ENCODE results near the gene PLAAT5.
"Not testable (repeated sequence)": the region's sequence is repeated elsewhere in the genome, so short reads cannot be mapped to it uniquely, and the experiment has no call there.

PLAAT5 gene

DNA sequence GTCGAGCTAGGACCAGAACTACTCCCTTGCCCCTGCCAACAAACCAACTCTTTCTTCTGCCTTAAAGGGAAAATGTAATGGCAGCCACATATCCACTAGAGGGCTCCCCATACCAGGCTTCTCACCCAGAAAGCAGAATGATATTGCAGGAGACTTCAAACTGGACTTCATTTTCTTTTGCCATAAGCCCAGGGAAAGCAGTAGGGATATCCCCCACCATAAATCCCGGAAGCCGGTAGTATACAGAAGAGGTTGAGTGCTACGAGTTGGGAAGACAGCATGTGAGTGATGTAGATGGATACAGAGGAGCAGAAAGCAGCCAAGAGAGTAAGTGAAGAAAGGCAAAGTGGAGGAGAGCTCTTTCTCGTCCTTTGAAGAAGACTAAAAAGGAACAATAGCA lies 12.1 kb downstream of the PLAAT5 start:
- DNase-seq, result peak; percentile 79

GRCh38 chr11:63476618-63477017 lies 14.3 kb downstream of the PLAAT5 start:
- no peak for DNase-seq

DNA sequence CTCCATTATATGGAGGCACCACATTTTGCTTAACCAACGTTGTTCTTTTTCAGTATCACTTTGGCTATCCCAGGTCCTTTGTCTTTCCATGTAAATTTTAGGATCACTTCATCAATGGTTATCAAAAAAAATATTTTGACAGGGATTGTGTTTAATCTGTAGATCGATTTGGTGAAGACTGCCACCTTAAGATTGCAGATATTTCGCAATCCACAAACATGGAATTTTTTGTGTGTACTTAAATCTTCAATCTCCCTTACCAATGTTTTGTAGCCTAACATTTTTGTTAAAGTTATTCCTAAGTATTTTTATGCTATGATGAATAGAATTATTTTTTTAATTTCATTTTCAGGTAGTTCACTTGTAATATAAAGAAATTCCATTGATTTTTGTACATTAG lies 18.6 kb downstream of the PLAAT5 start:
- DNase-seq, result no peak

DNA sequence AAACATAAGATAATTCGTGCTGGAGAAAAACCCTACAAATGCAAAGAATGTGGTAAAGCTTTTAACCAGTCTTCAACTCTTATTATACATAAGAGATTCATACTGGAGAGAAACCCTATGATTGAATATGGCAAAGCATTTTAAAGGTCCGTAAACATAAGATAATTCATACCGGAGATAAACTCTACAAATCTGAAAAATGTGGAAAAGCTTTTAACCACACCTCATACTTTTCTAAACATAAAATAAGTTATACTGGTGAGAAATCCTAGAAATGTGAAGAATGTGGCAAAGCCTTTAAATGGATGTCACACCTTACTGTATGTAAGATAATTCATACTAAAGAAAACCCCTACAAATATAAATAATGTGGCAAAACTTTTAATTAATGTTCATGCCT lies 20.7 kb downstream of the PLAAT5 start:
- DNase-seq, result no peak

- DNase-seq, result no peak
Measured at GRCh38 chr11:63462137-63462536, 28.8 kb downstream of the PLAAT5 start.

DNA sequence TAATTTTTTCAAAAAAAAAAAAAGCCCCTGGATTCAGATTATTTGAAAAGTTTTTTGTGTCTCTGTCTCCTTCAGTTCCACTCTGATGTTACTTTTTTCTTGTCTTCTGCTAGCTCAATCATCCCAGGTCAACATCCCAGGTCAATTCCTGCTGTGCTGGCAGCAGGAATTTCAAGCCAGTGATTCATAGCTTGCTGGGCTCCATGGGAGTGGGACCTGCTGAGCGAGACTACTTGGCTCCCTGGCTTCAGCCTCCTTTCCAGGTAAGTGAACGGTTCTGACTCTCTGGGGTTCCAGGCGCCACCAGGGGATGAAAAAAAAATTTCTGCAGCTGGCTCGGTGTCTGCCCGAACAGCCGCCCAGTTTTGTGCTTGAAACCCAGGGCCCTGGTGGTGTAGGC lies 31.4 kb downstream of the PLAAT5 start:
- no peak for DNase-seq

DNA sequence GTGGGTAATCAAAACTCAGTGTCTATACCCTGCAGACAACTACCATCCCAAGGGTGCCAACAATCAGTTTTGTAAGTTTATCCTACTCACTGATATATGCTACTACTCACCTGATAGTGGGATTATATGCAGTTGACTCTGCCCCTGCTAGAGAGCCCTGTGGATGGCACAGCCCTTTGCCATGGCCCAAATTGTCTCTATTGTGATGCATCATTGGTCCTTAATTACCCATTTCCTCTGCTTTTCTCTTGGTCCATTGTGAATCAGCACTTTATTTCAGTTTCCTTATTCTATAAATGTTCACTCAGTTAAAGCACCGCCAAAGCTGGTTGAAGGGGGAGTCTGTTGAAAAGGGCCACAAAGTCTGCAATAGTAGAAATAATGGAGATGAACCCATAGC lies 42.3 kb downstream of the PLAAT5 start:
- no peak for DNase-seq

- DNase-seq, result peak; percentile 28
Measured at GRCh38 chr11:63445720-63446119, 45.2 kb downstream of the PLAAT5 start.

- no peak for DNase-seq
Measured at GRCh38 chr11:63445118-63445517, 45.8 kb downstream of the PLAAT5 start.

DNA sequence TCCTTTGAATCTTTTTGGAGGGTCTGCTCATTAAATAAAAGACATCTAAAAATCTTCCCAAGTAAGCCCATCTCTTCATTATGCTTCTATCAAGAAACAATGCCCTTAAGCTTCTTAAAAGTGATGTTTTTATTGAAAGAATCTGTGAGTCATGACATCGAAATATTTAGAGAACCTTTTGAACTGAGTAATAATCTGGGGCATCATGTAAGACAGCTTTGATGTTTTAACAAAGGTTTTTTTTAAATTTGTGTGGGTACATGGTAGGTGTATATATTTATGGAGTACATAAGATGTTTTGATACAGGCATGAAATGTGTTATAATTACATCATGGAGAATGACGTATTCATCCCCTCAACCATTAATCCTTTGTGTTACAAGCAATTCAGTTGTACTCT lies 46.8 kb downstream of the PLAAT5 start:
- DNase-seq, result no peak

GRCh38 chr11:63443714-63444113 lies 47.3 kb downstream of the PLAAT5 start:
- DNase-seq, result no peak

- not testable (repeated sequence) for DNase-seq
Measured at GRCh38 chr11:63435831-63436230, 55.1 kb downstream of the PLAAT5 start.

- not testable (repeated sequence) for DNase-seq
Measured at GRCh38 chr11:63435351-63435750, 55.6 kb downstream of the PLAAT5 start.

- not testable (repeated sequence) for DNase-seq
Measured at GRCh38 chr11:63430731-63431130, 60.2 kb downstream of the PLAAT5 start.

DNA sequence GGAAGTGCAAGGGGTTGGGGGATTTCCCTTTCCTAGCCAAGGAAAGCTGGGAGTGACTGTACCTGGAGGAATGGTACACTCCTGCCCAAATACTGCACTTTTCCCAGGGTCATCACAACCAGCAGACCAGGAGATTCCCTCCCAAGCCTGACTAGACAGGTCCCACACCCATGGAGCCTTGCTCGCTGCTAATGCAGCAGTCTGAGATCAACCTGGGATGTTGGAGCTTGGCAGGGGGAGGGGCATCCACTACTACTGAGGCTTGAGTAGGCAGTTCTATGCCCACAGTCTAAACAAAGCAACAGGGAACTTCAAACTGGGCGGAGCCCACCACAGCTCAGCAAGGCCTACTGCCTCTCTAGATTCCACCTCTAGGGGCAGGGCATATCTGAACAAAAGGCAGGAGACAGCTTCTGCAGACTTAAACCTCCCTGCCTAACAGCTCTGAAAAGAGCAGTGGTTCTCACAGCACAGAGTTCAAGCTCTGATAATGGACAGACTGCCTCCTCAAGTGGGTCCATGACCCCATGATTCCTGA lies 62.9 kb downstream of the PLAAT5 start:
- no peak for DNase-seq

- no peak for DNase-seq
Measured at GRCh38 chr11:63417174-63417852, 73.7 kb downstream of the PLAAT5 start.
